Measurements from ENCODE around the gene EIF2S2. TPM values are rescaled to one million over a fixed set of nuclear protein-coding genes. Genes with fewer than 3 reads are reported as not detected.

Gene EIF2S2
- total RNA-seq, 2 experiments from 2014 or later = 106 to 108 TPM

DNA sequence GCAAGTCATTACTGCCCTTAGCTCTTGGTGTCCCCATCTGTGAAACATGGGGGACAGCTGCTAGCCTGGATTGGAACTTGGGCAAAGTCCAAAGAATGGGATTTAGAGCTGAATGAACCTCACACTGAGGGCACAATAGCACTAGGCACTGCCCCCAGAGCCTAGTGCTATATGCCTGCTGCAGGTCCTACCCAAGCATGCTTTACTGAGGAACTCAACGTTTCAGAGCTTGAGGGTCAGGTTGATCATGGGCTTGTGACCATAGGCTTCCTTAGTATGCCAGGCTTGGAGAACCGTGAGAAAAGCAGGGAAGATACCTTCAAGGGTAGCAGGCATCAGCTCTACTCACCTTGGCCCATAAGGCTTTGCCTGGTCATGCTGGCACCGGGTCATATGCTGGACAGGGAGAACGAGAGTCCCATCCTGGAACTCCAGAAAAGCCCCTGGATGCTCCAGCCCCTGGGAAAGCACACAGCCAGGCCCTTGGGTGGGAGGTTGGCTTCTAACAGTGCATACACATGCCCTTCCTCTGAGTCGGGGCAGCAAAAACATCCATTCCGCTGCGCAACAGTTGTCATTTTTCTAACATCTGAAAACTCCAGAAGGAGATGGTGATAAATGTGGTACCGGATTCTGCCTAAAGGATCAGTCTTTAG lies 29.7 kb downstream of the EIF2S2 start:
- POLR2A ChIA-PET = interaction anchor here (0.8 to 2.9 kb wide), 3 partner anchors 26 to 200 kb away, joined by 3 to 11 read pairs (median 9); partner anchors contain the start of gene EIF2S2
- no peak for DNase-seq
- H3K27ac Mint-ChIP-seq = no peak overlapping the region
- peaks cover 45% of the 10 kb centered on the region for H3K36me3 Mint-ChIP-seq (ENCODE audit: low read depth)
- no peaks in the 10 kb centered on the region for H3K27me3 Mint-ChIP-seq
- no peak overlapping the region for H3K4me3 Mint-ChIP-seq
- no peaks in the 10 kb centered on the region for H3K9me3 Mint-ChIP-seq
- CTCF ChIA-PET = no interaction called here
- H3K4me1 Mint-ChIP-seq = peaks cover 1% of the 10 kb centered on the region

GRCh38 chr20:34079818-34080217 lies 32.2 kb downstream of the EIF2S2 start:
- Mint-ChIP-seq H3K36me3 (ENCODE audit: low read depth) (peaks cover 44% of the 10 kb centered on the region), H3K4me3 (no peak overlapping the region), H3K27me3 (no peaks in the 10 kb centered on the region), H3K9me3 (no peaks in the 10 kb centered on the region), H3K27ac (no peak overlapping the region), H3K4me1 (no peaks in the 10 kb centered on the region)
- DNase-seq = no peak
- CTCF ChIA-PET = interaction anchor here (1.0 kb wide), 1 partner anchor 30 kb away, joined by 3 read pairs; no protein-coding TSS in a partner anchor
- POLR2A ChIA-PET = no interaction called here

DNA sequence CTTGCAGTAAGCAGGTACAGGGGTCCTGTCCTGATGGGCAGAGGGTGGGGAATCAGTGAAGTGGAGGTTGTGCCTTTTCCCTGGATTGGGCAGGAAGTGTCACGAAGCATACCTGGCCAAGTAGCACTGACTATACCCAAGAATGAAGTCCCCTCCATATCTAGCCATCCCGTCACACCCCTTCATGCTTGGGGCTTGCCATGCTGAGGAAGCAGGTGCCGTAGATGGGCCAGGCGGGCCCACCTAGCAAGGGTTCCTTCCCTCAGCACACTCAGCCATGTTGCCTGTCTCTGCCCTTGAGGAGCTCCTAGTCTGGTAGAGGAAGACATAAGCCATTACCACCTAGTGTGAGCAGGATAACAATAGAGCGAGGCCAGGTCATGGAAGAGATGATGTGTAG lies 33.5 kb downstream of the EIF2S2 start:
- Mint-ChIP-seq H3K4me3 (no peak overlapping the region), H3K27ac (no peak overlapping the region), H3K27me3 (no peaks in the 10 kb centered on the region), H3K4me1 (peaks cover 1% of the 10 kb centered on the region), H3K9me3 (no peaks in the 10 kb centered on the region), H3K36me3 (ENCODE audit: low read depth) (peaks cover 42% of the 10 kb centered on the region)
- POLR2A ChIA-PET = interaction anchor here (1.0 to 1.1 kb wide), 2 partner anchors 13 to 109 kb away, joined by 3 read pairs; no protein-coding TSS in a partner anchor
- CTCF ChIA-PET = no interaction called here
- no peak for DNase-seq

GRCh38 chr20:34076952-34077351 lies 35.1 kb downstream of the EIF2S2 start:
- no peak for DNase-seq
- ChIA-PET CTCF (interaction anchor here (1.0 kb wide), 1 partner anchor 8 kb away, joined by 3 read pairs; no protein-coding TSS in a partner anchor), POLR2A (interaction anchor here (0.8 kb wide), 1 partner anchor 19 kb away, joined by 3 read pairs; no protein-coding TSS in a partner anchor)
- no peak overlapping the region for H3K27ac Mint-ChIP-seq
- H3K36me3 Mint-ChIP-seq (ENCODE audit: low read depth) = peaks cover 51% of the 10 kb centered on the region
- no peaks in the 10 kb centered on the region for H3K27me3 Mint-ChIP-seq
- no peaks in the 10 kb centered on the region for H3K9me3 Mint-ChIP-seq
- peaks cover 2% of the 10 kb centered on the region for H3K4me1 Mint-ChIP-seq
- no peak overlapping the region for H3K4me3 Mint-ChIP-seq

DNA sequence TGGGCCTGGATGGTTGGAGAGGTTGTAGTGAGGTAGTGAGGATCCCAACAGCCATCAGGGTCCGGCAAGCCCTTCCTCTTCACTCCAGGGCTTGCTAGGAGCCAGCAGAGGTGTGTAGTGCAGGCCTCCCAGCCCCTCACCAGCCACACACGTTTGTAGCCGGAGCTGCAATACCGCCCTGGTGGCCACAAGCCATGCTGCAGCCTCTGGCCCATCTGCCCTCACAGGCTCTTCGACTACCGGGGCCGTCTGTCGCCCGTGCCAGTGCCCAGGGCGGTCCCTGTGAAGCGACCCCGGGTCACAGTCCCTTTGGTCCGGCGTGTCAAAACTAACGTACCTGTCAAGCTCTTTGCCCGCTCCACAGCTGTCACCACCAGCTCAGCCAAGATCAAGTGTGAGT lies 36.4 kb downstream of the EIF2S2 start:
- ChIA-PET CTCF (no interaction called here), POLR2A (no interaction called here)
- H3K27ac Mint-ChIP-seq = no peak overlapping the region
- H3K4me1 Mint-ChIP-seq = peaks cover 4% of the 10 kb centered on the region
- H3K4me3 Mint-ChIP-seq = no peak overlapping the region
- peaks cover 49% of the 10 kb centered on the region for H3K36me3 Mint-ChIP-seq (ENCODE audit: low read depth)
- no peak for DNase-seq
- H3K9me3 Mint-ChIP-seq = no peaks in the 10 kb centered on the region
- no peaks in the 10 kb centered on the region for H3K27me3 Mint-ChIP-seq

DNA sequence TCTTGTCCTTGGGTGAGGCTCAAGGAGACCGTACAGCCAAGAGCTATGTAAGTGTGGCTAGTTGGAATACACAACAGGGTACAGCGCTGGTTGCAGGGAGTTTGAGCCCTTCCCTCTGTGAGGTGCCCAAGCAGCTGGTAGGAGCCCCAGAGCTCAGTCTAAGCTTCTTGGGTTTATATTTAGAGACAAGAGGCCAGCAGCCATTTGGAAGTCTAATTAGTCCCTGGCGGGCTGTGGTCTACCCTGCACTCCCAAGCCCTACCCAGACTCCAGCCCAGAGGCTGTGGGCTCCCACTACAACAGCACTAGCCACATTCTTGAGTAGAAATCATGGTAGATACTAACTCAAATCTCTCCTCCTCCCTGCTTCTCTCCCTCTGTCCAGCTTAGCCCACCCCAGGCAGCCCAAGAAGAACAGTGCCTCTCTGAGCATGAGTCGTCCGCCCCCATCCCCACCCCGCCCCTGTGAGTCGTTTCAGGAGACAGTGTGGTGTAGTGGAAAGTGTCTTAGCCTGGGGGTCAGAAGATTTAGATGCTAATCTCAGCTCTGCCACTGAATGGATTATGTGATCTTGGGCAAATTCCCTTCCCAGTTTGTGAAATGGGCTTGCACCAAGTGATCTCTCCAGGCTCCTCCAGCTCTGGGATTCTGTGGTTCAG lies 37.8 kb downstream of the EIF2S2 start:
- Mint-ChIP-seq H3K4me1 (peaks cover 10% of the 10 kb centered on the region), H3K4me3 (no peak overlapping the region), H3K9me3 (no peaks in the 10 kb centered on the region), H3K36me3 (ENCODE audit: low read depth) (peaks cover 44% of the 10 kb centered on the region), H3K27me3 (no peaks in the 10 kb centered on the region), H3K27ac (no peak overlapping the region)
- ChIA-PET POLR2A (interaction anchor here (1.7 kb wide), 1 partner anchor 81 kb away, joined by 4 read pairs; the partner anchor contains the start of gene RALY), CTCF (no interaction called here)
- DNase-seq = no peak

DNA sequence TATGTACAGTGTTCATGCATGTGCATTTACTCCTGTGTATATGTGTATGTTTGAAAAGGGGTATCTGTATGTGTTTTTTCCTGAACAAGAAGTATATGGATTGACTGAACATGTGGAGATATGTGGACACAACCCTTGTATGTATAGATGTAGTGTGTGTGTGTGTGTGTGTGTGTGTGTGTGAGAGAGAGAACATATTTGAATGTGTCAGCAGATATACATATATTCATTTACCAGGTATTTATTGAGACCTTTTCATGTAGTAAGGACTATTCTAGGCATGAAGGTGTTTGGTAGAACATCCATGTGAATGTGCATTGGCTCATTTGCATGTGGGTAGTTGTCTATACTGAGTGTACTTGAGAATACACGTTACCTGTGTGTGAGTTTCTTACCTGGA lies 39.3 kb downstream of the EIF2S2 start:
- no peak for DNase-seq
- Mint-ChIP-seq H3K4me3 (no peak overlapping the region), H3K27ac (no peak overlapping the region), H3K4me1 (peaks cover 19% of the 10 kb centered on the region), H3K36me3 (ENCODE audit: low read depth) (peaks cover 37% of the 10 kb centered on the region), H3K9me3 (no peaks in the 10 kb centered on the region), H3K27me3 (no peaks in the 10 kb centered on the region)
- ChIA-PET CTCF (no interaction called here), POLR2A (interaction anchor here (0.9 to 1.1 kb wide), 2 partner anchors 30 to 40 kb away, joined by 3 read pairs; partner anchors contain the start of gene EIF2S2)

DNA sequence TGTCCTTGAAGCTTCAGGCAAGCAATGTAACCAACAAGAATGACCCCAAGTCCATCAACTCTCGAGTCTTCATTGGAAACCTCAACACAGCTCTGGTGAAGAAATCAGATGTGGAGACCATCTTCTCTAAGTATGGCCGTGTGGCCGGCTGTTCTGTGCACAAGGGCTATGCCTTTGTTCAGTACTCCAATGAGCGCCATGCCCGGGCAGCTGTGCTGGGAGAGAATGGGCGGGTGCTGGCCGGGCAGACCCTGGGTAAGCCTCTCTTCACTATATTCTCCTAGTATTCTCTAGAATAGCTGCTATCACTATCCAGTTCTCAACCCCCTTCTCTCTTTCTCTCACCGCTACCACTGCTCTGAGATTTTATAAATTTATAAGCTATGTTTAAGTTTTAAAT lies 40.0 kb downstream of the EIF2S2 start:
- Mint-ChIP-seq H3K27me3 (no peaks in the 10 kb centered on the region), H3K4me1 (peaks cover 20% of the 10 kb centered on the region), H3K27ac (no peak overlapping the region), H3K4me3 (no peak overlapping the region), H3K9me3 (no peaks in the 10 kb centered on the region), H3K36me3 (ENCODE audit: low read depth) (peaks cover 34% of the 10 kb centered on the region)
- no peak for DNase-seq
- ChIA-PET CTCF (no interaction called here), POLR2A (interaction anchor here (0.9 to 1.1 kb wide), 2 partner anchors 30 to 40 kb away, joined by 3 read pairs; partner anchors contain the start of gene EIF2S2)

- Mint-ChIP-seq H3K27ac (peak overlapping the region; percentile 24), H3K4me3 (no peak overlapping the region), H3K27me3 (no peaks in the 10 kb centered on the region), H3K36me3 (ENCODE audit: low read depth) (peaks cover 25% of the 10 kb centered on the region), H3K9me3 (no peaks in the 10 kb centered on the region), H3K4me1 (peaks cover 20% of the 10 kb centered on the region)
- POLR2A ChIA-PET = no interaction called here
- CTCF ChIA-PET = no interaction called here
- DNase-seq = no peak
Observed at GRCh38 chr20:34070859-34071258, 41.2 kb downstream of the EIF2S2 start.

GRCh38 chr20:34070079-34070439 lies 42.0 kb downstream of the EIF2S2 start:
- ChIA-PET POLR2A (interaction anchor here (0.7 to 2.3 kb wide), 2 partner anchors 9 to 42 kb away, joined by 3 to 9 read pairs; partner anchors contain the start of gene EIF2S2), CTCF (interaction anchor here (0.6 to 2.8 kb wide), 9 partner anchors 8 to 324 kb away, joined by 3 to 23 read pairs (median 4); no protein-coding TSS in a partner anchor)
- Mint-ChIP-seq H3K4me1 (peaks cover 20% of the 10 kb centered on the region), H3K9me3 (no peaks in the 10 kb centered on the region), H3K4me3 (no peak overlapping the region), H3K27ac (no peak overlapping the region), H3K27me3 (no peaks in the 10 kb centered on the region), H3K36me3 (ENCODE audit: low read depth) (peaks cover 24% of the 10 kb centered on the region)
- DNase-seq = no peak

DNA sequence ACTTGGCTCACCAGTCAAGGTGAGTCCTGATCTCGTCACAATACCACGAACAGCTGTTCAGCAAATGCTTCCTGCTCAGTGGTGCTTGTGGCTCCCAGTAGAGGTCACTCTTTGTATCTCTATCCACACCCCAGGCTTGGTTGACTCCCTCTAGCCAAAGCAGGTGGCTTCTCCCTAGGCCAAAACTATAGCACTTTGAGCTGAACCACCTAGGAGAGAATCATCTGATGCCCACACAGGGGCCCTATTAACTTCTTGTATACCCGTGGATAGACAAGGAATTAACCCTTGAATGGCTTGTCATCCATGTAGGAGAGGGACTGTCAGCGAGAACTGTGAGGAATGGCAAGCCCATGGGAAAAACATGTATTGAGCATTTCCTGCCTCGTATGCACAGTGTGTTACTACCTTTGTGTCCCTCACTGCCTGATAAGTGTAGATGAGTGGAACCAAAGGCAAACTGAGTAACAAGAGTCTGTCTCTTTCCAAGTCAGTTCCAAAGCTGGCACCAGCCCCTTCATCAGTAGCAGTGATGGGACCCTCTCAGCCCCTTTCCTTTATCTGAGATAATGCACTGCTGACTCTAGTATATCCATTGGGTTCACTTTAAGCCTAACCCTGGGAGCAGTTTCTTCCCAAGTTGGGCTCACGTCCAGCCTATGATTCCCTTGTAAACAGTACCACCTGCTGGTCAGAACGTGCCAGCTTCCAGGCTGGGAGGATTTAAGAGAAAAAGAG lies 42.5 kb downstream of the EIF2S2 start:
- Mint-ChIP-seq H3K4me3 (no peak overlapping the region), H3K36me3 (ENCODE audit: low read depth) (peaks cover 24% of the 10 kb centered on the region), H3K27ac (no peak overlapping the region), H3K9me3 (no peaks in the 10 kb centered on the region), H3K27me3 (no peaks in the 10 kb centered on the region), H3K4me1 (peaks cover 20% of the 10 kb centered on the region)
- CTCF ChIA-PET = interaction anchor here (0.7 to 2.8 kb wide), 16 partner anchors 8 to 278 kb away, joined by 3 to 23 read pairs (median 4); partner anchors contain the start of gene RALY
- POLR2A ChIA-PET = interaction anchor here (0.7 to 2.5 kb wide), 3 partner anchors 8 to 76 kb away, joined by 3 to 11 read pairs (median 9); partner anchors contain the start of genes EIF2S2 and RALY
- peak; percentile 62 for DNase-seq

DNA sequence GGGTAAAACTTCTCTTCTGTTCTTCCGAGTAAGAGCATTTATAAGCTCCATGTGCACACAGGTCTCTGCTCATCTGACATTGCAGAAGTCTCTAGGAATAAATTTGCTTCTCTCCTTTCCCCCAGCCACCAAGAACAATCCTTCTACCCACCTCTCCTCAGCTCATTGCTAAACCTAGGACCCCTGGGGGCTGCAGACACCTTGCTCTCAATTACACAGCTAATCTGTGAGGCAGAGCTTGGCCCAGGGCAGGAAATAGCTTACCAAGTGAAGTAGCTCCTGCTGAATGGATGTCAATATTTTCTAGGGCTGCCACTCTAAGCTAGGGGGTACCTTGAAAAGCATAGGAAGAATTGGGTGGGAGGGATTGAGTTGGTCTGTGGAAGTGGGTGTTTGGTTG lies 44.0 kb downstream of the EIF2S2 start:
- Mint-ChIP-seq H3K36me3 (ENCODE audit: low read depth) (peaks cover 22% of the 10 kb centered on the region), H3K4me1 (peaks cover 18% of the 10 kb centered on the region), H3K27ac (no peak overlapping the region), H3K27me3 (no peaks in the 10 kb centered on the region), H3K9me3 (no peaks in the 10 kb centered on the region), H3K4me3 (no peak overlapping the region)
- no peak for DNase-seq
- ChIA-PET CTCF (interaction anchor here (0.6 to 2.8 kb wide), 7 partner anchors 8 to 553 kb away, joined by 3 to 23 read pairs (median 4); no protein-coding TSS in a partner anchor), POLR2A (interaction anchor here (1.0 to 2.5 kb wide), 4 partner anchors 8 to 75 kb away, joined by 3 to 11 read pairs (median 4); partner anchors contain the start of genes EIF2S2 and RALY)
